ENCODE data around the gene MSLN. TPM values are rescaled to one million over a fixed set of nuclear protein-coding genes. Genes with fewer than 3 reads are reported as not detected.

Gene MSLN
- total RNA-seq, 4 donors from 2014 or later: 0.31 to 7.3 (median 0.49) TPM; not detected in 1

DNA sequence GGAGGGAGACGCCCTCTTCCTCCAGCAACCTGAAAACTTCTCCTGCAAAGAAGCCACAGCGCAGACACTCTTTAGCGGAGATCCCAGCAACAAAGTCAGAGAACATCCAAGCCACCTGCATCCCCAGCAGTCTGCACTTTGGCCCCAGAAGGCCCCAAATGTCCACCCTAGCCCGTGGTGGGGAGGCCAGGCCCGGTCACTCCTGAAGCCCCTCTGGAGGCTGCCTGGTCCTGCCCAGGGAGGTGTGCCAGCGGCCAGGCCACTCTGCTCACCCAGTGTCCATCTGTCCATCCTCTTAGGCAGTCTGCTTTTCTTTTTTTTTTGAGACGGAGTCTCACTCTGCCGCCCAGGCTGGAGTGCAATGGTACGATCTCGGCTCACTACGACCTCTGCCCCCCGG, 28.2 kb upstream of the MSLN start:
- peaks cover 16% of the 10 kb centered on the region for H3K4me1 ChIP-seq
- no peak for DNase-seq (ENCODE audit: low spot score in 2 of 2)
- WGBS: 95% methylated on average over 10 of the region's 12 CpGs
- no peak for TF ChIP-seq POLR2A (IDR thresholded peaks at IDR 0.05)
- TF ChIP-seq, protein P1, sequence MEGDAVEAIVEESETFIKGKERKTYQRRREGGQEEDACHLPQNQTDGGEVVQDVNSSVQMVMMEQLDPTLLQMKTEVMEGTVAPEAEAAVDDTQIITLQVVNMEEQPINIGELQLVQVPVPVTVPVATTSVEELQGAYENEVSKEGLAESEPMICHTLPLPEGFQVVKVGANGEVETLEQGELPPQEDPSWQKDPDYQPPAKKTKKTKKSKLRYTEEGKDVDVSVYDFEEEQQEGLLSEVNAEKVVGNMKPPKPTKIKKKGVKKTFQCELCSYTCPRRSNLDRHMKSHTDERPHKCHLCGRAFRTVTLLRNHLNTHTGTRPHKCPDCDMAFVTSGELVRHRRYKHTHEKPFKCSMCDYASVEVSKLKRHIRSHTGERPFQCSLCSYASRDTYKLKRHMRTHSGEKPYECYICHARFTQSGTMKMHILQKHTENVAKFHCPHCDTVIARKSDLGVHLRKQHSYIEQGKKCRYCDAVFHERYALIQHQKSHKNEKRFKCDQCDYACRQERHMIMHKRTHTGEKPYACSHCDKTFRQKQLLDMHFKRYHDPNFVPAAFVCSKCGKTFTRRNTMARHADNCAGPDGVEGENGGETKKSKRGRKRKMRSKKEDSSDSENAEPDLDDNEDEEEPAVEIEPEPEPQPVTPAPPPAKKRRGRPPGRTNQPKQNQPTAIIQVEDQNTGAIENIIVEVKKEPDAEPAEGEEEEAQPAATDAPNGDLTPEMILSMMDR (IDR thresholded peaks at IDR 0.05): no peak
- no peak for TF ChIP-seq POLR2AphosphoS5 (IDR thresholded peaks at IDR 0.05)
- no peak for TF ChIP-seq EP300 (IDR thresholded peaks at IDR 0.05)
- no peak overlapping the region for H3K27ac ChIP-seq
- peaks cover 13% of the 10 kb centered on the region for H3K27me3 ChIP-seq
- no peaks in the 10 kb centered on the region for H3K9me3 ChIP-seq
- H3K36me3 ChIP-seq: peaks cover 65% of the 10 kb centered on the region
- no peak overlapping the region for H3K4me3 ChIP-seq

DNA sequence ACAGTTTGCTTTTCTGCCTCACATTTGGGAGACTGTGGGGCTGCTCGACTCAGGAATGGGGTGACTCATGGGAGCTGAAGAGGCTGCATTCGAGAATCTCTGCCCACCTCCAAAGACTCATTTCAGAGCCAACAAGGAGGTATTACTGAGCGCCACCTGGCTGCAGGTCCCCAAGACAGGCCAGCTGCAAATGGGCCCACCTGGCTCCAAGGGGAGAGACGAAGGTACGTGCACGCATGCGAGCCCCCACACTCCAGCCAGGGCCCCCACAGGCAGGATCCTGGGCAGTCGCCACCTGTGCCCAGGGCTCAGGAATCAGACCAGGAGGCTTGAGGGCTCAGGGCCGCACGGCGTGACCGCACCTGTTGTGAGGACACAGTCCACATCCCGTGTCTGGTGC, 27.6 kb upstream of the MSLN start:
- TF ChIP-seq POLR2AphosphoS5 (IDR thresholded peaks at IDR 0.05) (no peak), POLR2A (IDR thresholded peaks at IDR 0.05) (no peak), EP300 (IDR thresholded peaks at IDR 0.05) (no peak)
- TF ChIP-seq, protein P1 (IDR thresholded peaks at IDR 0.05): no peak
- WGBS: 90% methylated on average over 8 of the region's 13 CpGs
- H3K4me1 ChIP-seq: peaks cover 12% of the 10 kb centered on the region
- H3K4me3 ChIP-seq: no peak overlapping the region
- no peak for DNase-seq (ENCODE audit: low spot score in 2 of 2)
- peaks cover 71% of the 10 kb centered on the region for H3K36me3 ChIP-seq
- H3K27me3 ChIP-seq: peaks cover 7% of the 10 kb centered on the region
- H3K9me3 ChIP-seq: no peaks in the 10 kb centered on the region
- H3K27ac ChIP-seq: no peak overlapping the region

DNA sequence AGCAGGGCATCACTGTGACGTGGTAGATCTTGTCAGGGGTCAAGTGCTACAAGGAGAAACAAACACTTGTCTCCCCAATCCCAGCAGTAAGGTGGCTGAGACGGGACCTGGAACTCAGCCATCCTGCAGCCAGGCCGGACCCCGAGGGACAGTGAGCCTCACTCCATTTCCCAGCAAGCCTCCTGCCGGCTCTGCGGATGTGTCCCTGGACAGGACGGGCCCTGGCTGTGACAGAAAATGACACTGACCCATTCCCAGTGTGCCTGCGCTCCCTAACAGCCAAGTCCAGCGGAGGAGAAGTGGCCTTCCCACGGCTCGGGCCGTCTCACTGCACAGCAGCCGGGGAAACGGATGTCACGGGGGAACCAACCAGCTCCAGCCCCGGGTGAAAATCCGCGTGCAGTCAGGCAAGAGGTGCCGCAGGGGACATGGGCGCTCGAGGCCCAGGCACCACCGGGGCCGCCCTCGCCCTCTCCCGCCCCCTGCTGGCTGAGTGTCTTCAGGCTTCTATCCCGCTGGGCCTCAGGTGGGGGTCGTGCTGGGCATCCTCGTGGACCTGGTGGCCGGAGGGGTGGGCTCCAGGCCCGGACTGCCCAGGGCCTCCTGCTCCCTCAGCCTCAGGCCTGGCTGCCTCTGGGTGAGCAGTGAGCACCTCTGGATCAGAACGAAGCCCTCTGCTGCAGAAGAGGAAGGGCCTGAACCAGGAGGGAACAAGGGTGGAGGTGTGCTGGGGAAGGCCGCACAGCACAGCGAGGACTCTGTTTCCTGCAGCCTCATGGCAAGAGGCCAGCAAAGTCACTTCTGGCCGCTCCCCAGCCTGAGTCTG, 26.9 kb upstream of the MSLN start:
- WGBS: 100% methylated on average over 7 of the region's 34 CpGs
- peaks cover 2% of the 10 kb centered on the region for H3K27me3 ChIP-seq
- no peak overlapping the region for H3K4me3 ChIP-seq
- TF ChIP-seq, protein P1 (IDR thresholded peaks at IDR 0.05): peak in 1 of 2 donors; percentile 24
- TF ChIP-seq POLR2AphosphoS5 (IDR thresholded peaks at IDR 0.05): no peak
- no peak overlapping the region for H3K27ac ChIP-seq
- peaks cover 73% of the 10 kb centered on the region for H3K36me3 ChIP-seq
- no peak for DNase-seq (ENCODE audit: low spot score in 2 of 2)
- H3K9me3 ChIP-seq: no peaks in the 10 kb centered on the region
- H3K4me1 ChIP-seq: peaks cover 8% of the 10 kb centered on the region

DNA sequence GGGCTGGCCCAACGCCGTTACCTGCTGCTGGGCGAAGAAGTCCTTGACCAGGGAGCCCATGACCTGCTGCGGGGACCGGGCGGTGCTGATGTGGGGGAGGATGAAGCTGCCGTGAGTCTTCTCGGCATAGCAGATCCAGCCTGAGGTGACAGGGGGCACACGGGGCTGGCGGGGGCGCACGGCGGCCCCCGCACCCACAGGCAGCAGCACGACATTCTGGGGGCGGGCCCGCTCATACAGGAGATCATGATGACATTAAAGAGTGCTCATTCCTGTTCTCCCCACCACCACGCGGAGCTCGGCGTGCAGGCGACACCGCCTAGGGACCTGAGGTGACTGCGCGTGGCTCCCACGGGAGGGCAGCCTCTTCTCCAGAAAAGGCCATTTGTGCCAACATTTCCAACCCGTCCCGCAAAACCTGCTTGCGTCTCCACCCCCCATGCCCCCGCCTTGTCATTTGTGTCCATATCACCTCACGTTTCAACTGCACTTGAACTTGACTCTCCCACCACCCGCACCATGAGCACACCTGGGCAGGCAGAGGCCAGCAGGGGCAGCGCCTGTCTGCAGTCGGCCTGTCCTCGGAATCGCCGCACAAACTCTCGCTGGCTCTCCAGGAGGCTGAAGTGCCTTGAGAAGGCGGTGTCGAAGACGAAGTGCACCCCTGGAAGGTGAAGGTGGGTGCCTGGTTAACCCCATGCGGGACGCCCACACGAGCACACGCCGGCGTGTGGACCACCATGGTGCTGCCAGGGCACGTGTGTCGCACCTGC, 26.1 kb upstream of the MSLN start:
- no peaks in the 10 kb centered on the region for H3K9me3 ChIP-seq
- no peak overlapping the region for H3K4me3 ChIP-seq
- peaks cover 73% of the 10 kb centered on the region for H3K36me3 ChIP-seq
- no peak overlapping the region for H3K27ac ChIP-seq
- H3K4me1 ChIP-seq: peaks cover 7% of the 10 kb centered on the region
- TF ChIP-seq, protein P1 (IDR thresholded peaks at IDR 0.05): no peak
- TF ChIP-seq POLR2AphosphoS5 (IDR thresholded peaks at IDR 0.05): no peak
- TF ChIP-seq EP300 (IDR thresholded peaks at IDR 0.05): no peak
- TF ChIP-seq POLR2A (IDR thresholded peaks at IDR 0.05): no peak
- no peak for DNase-seq (ENCODE audit: low spot score in 2 of 2)
- H3K27me3 ChIP-seq: no peaks in the 10 kb centered on the region
- whole genome bisulfite sequencing: 96% methylated on average over 38 of the region's 49 CpGs
